Right cardiac atrium (tissue), 5 donors: ENCODE results near the gene PNLIP. TPM values are rescaled to one million over a fixed set of nuclear protein-coding genes. Genes with fewer than 3 reads are reported as not detected.

Experiments used
- ATAC-seq, 2 donors: fragments of 200-7000 bp; cut with Tn5 transposase; one replicate each; pipeline versions ENCODE4 v1.8.0 to v1.9.1; 2020; ENCODE audit warnings: moderate library complexity in 2 of 2, mild to moderate bottlenecking in 1 of 2
- DNase-seq, 3 donors: peaks; one replicate each; pipeline ENCODE4 v3.0.0-alpha.2; 2020
- H3K27ac ChIP-seq: one replicate; pipeline ENCODE4 v1.5.1; 2013; ENCODE audit warnings: mild to moderate bottlenecking, low read length, control low read depth, moderate library complexity
- H3K27me3 ChIP-seq: one replicate; pipeline ENCODE4 v1.6.1; 2013; ENCODE audit not compliant: control insufficient read depth, insufficient read depth
- H3K4me1 ChIP-seq: one replicate; pipeline ENCODE4 v1.6.1; 2013; ENCODE audit warnings: low read length; ENCODE audit not compliant: control insufficient read depth, insufficient read depth
- H3K4me3 ChIP-seq: one replicate; pipeline ENCODE4 v1.5.1; 2013; ENCODE audit warnings: low read length, control low read depth
- H3K9me3 ChIP-seq: one replicate; pipeline ENCODE4 v1.6.1; 2013; ENCODE audit warnings: low read length; ENCODE audit not compliant: control insufficient read depth
- WGBS: extraction: QIAGEN DNeasy Blood & Tissue Kit; methylation state at CpG from one replicate; pipeline ENCODE4 v1.1.7; 2013; 5-methylcytosine and 5-hydroxymethylcytosine counted together
- intact Hi-C, 4 donors: fragments of 100-400 bp; cut with DNase I; formaldehyde crosslinking; loops; one replicate each; pipeline versions ENCODE4 v1.11.0 to v1.14.0; 2022 to 2023
- long read RNA-seq, 4 donors: library from polyadenylated mRNA; unstranded; transcript quantifications; one replicate each; pipeline ENCODE4 v2.0.0, GENCODE V29; 2020 to 2021
- polyA plus RNA-seq: library from polyadenylated mRNA; stranded (reverse); fragments of 200-250 nt; gene quantifications from one replicate; pipeline ENCODE4 v1.2.3, GENCODE V29; 2013
- total RNA-seq, 4 donors: library from RNA; stranded (reverse); fragmentation: NEBNext Ultra II Directional; extraction: Animal tissue kit (Norgen Biotek cat#: 25700); gene quantifications; one replicate each; pipeline ENCODE4 v1.2.1, GENCODE V29; 2021
- donor health status: healthy with polysubstance abuse.
- donor health status: DM: no; HTN: yes; CAD: no.
- donor health status: DM: no; HTN: no; CAD: no.
- donor health status: DM: no; HTN: yes; CAD: no; lungs with severe emphysema.
- donor health status: DM: yes; HTN: yes; CAD: no.

PNLIP gene
- under 1 TPM in 1 of 4 donors, not detected in 3; 0.39 TPM for total RNA-seq
- polyA plus RNA-seq: not detected
- long read RNA-seq, donor 1: 0 reads
- long read RNA-seq, donor 2: 0 reads
- long read RNA-seq, donor 3: 0 reads
- long read RNA-seq, donor 4: 0 reads

- intact Hi-C loops: no loop called here
- ATAC-seq: no peak
- H3K9me3 ChIP-seq: no peaks in the 10 kb centered on the region
- no peak within 1 kb of the TSS for H3K4me3 ChIP-seq
- no peaks in the 10 kb centered on the region for H3K27me3 ChIP-seq
- H3K4me1 ChIP-seq: no peaks in the 10 kb centered on the region
- DNase-seq: no peak
- H3K27ac ChIP-seq: no peak within 1 kb of the TSS
- 52% methylated on average over 8 of the region's 8 CpGs for WGBS
These were observed at the start of gene PNLIP for GRCh38 chr10:116545756-116546155. PNLIP (plus strand) TSS chr10:116545931; CDS start chr10:116546093, 162 bp downstream.

DNA sequence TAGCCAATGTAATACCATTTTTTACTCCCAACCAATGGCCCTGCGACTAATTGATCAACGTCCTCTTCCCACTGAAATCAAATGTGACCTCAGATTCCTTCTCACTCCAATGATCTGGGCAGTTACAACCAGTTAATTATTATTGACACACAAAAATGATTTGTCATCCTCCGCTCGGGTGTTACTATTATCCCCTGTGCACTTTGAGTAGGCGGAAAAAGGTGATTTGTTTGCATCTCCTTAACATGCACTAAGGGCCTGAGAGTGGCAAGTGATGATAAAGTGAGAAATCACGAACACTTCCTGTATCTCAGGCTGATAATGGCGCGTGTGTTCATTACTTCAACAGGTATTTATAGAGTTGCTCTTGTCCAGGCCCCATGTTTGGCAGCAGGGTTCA is 40.9 kb upstream of the PNLIP start:
- H3K9me3 ChIP-seq: no peaks in the 10 kb centered on the region
- no peaks in the 10 kb centered on the region for H3K4me1 ChIP-seq
- DNase-seq (no peak), ATAC-seq (no peak)
- WGBS: 38% methylated on average over 8 of the region's 8 CpGs
- intact Hi-C loops: no loop called here
- no peak overlapping the region for H3K27ac ChIP-seq
- no peak overlapping the region for H3K4me3 ChIP-seq
- H3K27me3 ChIP-seq: no peaks in the 10 kb centered on the region

DNA sequence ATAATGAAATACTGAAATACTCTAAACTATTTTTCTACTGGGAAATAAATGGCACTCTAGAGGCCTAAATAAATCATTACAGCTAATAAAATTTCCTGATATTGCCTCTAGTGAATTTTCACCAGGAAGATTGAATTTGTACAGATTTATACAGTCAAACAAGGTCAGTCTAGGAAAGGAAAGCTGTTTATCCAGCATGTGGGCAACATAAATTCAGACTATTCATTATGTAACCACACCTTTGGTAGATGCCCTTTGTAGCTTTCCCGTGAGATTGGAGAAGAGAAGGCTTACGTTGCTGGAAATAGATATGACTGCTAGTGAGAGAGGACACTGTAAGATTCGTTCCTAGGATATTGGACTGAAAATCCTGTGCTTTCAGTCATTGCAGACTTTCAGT is 35.2 kb upstream of the PNLIP start:
- no peaks in the 10 kb centered on the region for H3K4me1 ChIP-seq
- 69% methylated on average over 3 of the region's 3 CpGs for WGBS
- intact Hi-C loops: no loop called here

DNA sequence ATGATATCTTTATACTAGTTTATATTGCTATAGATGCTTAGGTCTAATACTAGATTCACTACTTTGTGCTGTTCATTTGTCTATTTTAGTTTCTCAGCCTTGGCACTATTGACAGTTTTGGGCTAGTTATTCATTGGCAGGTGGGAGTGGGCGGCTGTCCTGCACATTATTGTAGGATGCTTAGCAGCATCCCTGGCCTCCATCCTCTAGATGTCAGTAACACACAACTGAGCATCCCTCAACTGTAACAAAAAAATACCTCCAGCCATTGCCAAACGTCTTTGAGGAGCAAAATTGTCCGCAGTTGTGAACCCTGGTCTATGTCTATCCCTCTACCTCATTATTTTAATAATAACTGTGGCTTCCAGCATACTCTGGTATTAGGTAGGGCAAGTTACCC is 34.4 kb upstream of the PNLIP start:
- Histone ChIP-seq H3K27ac (no peak overlapping the region), H3K27me3 (no peaks in the 10 kb centered on the region), H3K4me3 (no peak overlapping the region), H3K4me1 (no peaks in the 10 kb centered on the region), H3K9me3 (no peaks in the 10 kb centered on the region)
- intact Hi-C loops: no loop called here
- DNase-seq: no peak
- no peak for ATAC-seq
- WGBS: 58% methylated on average over 3 of the region's 3 CpGs

More for the DNA sequence above, 35.2 kb upstream of the PNLIP start:
- DNase-seq (no peak), ATAC-seq (no peak)
- Histone ChIP-seq H3K9me3 (no peaks in the 10 kb centered on the region), H3K4me3 (no peak overlapping the region), H3K27me3 (no peaks in the 10 kb centered on the region), H3K27ac (no peak overlapping the region)

DNA sequence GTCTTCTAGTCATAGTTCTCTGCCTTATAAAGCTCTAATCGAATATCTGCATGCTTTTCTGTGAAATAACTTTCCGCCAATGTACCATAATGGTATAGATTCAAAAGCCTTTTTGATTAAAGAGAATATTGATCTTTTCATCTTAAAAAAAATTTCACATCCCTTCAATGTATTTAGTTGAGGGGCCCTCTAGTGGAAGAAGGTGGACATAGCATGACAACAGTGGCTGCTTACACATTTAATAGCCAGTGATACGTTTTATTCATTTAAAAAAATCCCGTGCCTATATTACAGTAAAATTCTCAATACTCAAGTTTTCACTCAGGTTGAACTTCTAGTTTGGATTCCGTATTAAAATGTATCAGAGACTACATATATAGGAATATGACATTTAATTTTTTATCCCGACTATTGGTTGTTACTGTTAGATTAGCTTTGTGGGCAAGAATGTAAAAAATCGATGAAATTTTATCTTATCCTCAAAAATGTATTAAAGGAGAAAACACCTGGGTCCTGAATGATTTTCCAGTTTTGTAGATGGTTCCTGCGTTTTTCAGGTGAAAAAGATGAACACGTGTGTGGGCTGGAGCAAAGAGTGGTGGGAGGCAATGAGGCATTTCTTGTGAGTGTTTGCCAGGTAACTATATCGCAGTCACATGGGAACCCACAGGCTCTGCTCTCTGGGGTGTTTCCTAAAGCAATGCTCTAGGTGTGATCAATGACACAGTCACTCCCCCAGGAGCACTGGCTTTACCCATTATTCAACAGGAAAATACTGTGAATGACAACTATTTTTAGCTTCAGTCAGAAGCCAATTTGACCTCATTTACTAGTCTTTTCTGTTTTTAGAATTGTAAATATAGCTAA is 24.1 kb upstream of the PNLIP start:
- Histone ChIP-seq H3K27me3 (no peaks in the 10 kb centered on the region), H3K27ac (no peak overlapping the region), H3K9me3 (no peaks in the 10 kb centered on the region), H3K4me3 (no peak overlapping the region), H3K4me1 (no peaks in the 10 kb centered on the region)
- WGBS: 35% methylated on average over 10 of the region's 10 CpGs
- ATAC-seq: no peak
- intact Hi-C loops: no loop called here
- no peak for DNase-seq

GRCh38 chr10:116522803-116523381 is 22.8 kb upstream of the PNLIP start:
- 65% methylated on average over 8 of the region's 8 CpGs for WGBS
- intact Hi-C loops: no loop called here

GRCh38 chr10:116524736-116525135 is 21.0 kb upstream of the PNLIP start:
- no peak for ATAC-seq
- no peak overlapping the region for H3K4me3 ChIP-seq
- intact Hi-C loops: no loop called here
- no peak for DNase-seq
- WGBS: 86% methylated on average over 3 of the region's 3 CpGs
- H3K4me1 ChIP-seq: no peaks in the 10 kb centered on the region
- H3K27me3 ChIP-seq: no peaks in the 10 kb centered on the region
- H3K27ac ChIP-seq: no peak overlapping the region
- no peaks in the 10 kb centered on the region for H3K9me3 ChIP-seq

More at GRCh38 chr10:116522803-116523381, 22.8 kb upstream of the PNLIP start:
- no peaks in the 10 kb centered on the region for H3K4me1 ChIP-seq
- ATAC-seq: no peak
- no peaks in the 10 kb centered on the region for H3K9me3 ChIP-seq
- no peaks in the 10 kb centered on the region for H3K27me3 ChIP-seq
- H3K4me3 ChIP-seq: no peak overlapping the region
- no peak overlapping the region for H3K27ac ChIP-seq
- no peak for DNase-seq

DNA sequence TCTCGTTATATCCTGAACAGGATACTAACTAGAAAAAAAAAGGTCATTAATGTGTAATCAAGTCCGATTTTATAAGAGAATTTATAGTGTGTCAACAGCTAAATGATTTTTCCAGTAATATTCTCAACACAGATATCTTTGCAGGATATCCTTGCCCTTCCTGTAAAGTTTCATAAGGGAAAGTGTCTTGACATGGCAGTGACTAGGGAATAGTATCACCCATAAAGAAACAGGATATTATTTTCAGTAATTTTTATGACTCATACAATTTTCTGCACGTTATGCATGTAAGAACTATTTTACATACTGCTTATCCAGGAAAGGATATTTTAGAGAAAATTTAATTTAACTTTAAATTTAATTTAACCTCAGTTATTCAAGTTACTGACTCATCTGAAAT is 19.5 kb upstream of the PNLIP start:
- WGBS: 47% methylated on average over 3 of the region's 3 CpGs
- Histone ChIP-seq H3K9me3 (peaks cover 2% of the 10 kb centered on the region), H3K4me3 (no peak overlapping the region), H3K4me1 (no peaks in the 10 kb centered on the region), H3K27ac (no peak overlapping the region), H3K27me3 (no peaks in the 10 kb centered on the region)
- ATAC-seq (no peak), DNase-seq (no peak)
- intact Hi-C loops: no loop called here

- DNase-seq (no peak), ATAC-seq (no peak)
- H3K9me3 ChIP-seq: no peaks in the 10 kb centered on the region
- no peak overlapping the region for H3K4me3 ChIP-seq
- WGBS: 90% methylated on average over 2 of the region's 2 CpGs
- no peaks in the 10 kb centered on the region for H3K4me1 ChIP-seq
- no peaks in the 10 kb centered on the region for H3K27me3 ChIP-seq
- H3K27ac ChIP-seq: no peak overlapping the region
- intact Hi-C loops: no loop called here
These were observed 8.9 kb upstream of the PNLIP start for GRCh38 chr10:116536810-116537209.

DNA sequence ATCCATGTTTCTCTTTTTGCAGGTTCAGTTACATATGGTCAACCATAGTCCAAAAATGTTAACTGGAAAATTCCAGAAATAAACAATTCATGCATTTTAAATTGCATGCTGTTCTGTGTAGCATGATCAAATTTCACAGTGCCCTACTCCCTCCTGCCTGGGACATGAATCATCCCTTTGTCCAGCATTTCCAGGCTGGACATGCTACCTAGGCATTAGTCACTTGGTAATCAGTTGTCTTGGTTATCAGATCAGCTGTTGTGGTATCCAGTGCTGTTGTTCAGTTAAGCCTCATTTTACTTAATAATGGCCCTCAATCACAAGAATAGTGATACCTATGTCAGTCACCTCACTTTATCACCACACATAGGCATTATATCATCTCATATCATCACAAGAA is 7.3 kb upstream of the PNLIP start:
- no peaks in the 10 kb centered on the region for H3K4me1 ChIP-seq
- H3K27me3 ChIP-seq: no peaks in the 10 kb centered on the region
- no peak overlapping the region for H3K4me3 ChIP-seq
- H3K27ac ChIP-seq: no peak overlapping the region
- intact Hi-C loops: no loop called here
- no peaks in the 10 kb centered on the region for H3K9me3 ChIP-seq
- DNase-seq (no peak), ATAC-seq (no peak)

DNA sequence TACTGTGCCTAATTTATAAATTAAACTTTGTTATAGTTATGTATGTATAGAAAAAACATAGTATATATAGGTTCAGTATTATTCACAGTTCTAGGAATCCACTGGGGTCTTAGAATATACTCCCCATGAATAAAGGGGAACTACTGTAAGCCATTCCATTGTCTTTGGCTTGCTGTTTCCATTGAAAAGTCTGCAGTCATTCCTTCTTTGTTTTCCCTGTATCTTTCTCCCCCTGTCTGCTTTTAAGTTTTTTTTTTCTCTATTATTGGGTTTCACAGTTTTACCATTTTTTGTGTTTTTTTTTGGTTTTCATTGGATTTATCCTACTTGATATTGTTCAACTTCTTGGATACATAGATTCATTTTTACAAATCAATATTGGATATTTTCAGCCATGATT is 6.7 kb upstream of the PNLIP start:
- no peaks in the 10 kb centered on the region for H3K27me3 ChIP-seq
- DNase-seq: no peak

More for the DNA sequence above, 6.7 kb upstream of the PNLIP start:
- H3K4me1 ChIP-seq: no peaks in the 10 kb centered on the region
- no peak overlapping the region for H3K4me3 ChIP-seq
- H3K9me3 ChIP-seq: no peaks in the 10 kb centered on the region
- no peak overlapping the region for H3K27ac ChIP-seq
- intact Hi-C loops: no loop called here
- no peak for ATAC-seq
